A549 treated with DMSO at 1 μM for 4 hours (cell line): ENCODE measurements around the gene PNMA8B. TPM values are rescaled to one million over a fixed set of nuclear protein-coding genes. Genes with fewer than 3 reads are reported as not detected.

Source experiments
- total RNA-seq: library from RNA; stranded (reverse); fragments of 200-300 nt; extraction: Qiagen RNA extraction; gene quantifications from 5 replicates; pipeline ENCODE4 v1.2.3, GENCODE V29; 2022; ENCODE audit warnings: low read depth

The PNMA8B gene, protein sequence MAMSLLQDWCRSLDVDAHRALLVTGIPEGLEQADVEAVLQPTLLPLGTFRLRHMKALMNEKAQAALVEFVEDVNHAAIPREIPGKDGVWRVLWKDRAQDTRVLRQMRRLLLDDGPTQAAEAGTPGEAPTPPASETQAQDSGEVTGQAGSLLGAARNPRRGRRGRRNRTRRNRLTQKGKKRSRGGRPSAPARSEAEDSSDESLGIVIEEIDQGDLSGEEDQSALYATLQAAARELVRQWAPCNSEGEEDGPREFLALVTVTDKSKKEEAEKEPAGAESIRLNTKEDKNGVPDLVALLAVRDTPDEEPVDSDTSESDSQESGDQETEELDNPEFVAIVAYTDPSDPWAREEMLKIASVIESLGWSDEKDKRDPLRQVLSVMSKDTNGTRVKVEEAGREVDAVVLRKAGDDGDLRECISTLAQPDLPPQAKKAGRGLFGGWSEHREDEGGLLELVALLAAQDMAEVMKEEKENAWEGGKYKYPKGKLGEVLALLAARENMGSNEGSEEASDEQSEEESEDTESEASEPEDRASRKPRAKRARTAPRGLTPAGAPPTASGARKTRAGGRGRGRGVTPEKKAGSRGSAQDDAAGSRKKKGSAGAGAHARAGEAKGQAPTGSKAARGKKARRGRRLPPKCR
- total RNA-seq, result not detected in 5 replicates

DNA sequence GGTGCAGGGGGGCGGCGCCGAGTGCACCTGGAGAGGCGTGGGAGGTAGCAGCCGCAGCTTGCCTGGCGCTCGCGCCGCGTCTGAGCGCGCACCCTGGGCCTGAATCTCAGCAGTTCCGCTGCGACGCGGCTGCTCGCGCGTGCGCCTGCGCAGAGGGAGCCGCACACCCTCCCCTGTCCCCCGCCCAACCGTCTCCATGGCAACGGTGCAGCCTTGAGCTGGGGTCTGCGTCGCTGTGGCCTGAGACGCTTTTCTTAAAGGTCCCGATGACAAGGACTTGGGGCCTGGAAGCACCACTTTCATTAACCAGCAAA lies at the start of gene PNMA8B:
Gene PNMA8B, minus strand, starts transcription at position 82 of the 314 bp plus-strand sequence. CDS start 402 bp downstream, outside the sequence.

DNA sequence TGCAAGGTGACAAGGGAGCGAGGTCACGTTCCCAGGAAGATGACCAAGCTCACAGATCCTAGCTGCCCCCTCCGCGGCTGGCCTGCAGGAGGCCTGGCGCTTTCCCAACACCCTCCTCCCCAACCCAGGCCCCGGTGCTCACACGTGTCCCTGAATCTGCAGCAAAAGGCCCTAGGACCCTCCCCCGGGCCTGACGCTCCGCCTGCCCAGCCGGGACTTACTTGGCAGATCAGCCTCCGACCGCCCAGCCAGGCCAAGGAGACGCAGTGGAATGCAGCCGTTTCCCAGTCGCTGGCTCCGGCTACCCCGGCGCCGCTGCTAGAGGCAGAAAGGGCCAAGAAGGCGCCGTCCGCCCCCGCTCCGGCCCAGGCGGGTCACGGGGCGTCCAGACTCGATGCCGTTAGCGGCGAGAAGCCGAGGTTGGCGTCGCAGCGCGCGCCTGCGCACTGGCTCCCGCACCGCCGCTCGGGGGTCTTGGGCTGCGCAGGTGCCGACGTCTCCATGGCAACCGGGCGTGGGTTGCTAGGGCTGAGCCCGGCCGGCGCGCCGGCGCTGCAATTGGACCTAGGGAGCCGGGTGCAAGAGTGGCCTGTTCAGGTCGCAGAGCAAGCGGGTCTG lies 24.4 kb downstream of the PNMA8B start, which contains the start of gene PNMA8A:
Gene PNMA8A, minus strand, starts transcription at position 448 of the 618 bp plus-strand sequence. CDS start 528 bp downstream, outside the sequence.

Other genes starting within 250 kb of the PNMA8B start
- not detected in 5 replicates for gene HIF3A, start 198.8 kb downstream of the PNMA8B start, total RNA-seq
- gene PPP5C, start 148.8 kb downstream of the PNMA8B start, total RNA-seq, result 82.2 to 89.7 TPM (median 85.3 TPM) in 5 replicates
- gene CCDC8, start 82.3 kb downstream of the PNMA8B start, total RNA-seq, result not detected in 5 replicates
- not detected in 5 replicates for gene PNMA8C, start 66.9 kb downstream of the PNMA8B start, total RNA-seq
- 10.8 to 13.1 TPM (median 11.8 TPM) in 5 replicates for gene PNMA8A, start 24.3 kb downstream of the PNMA8B start, total RNA-seq
- 190 to 272 TPM (median 235 TPM) in 5 replicates for gene CALM3, start 105.5 kb upstream of the PNMA8B start, total RNA-seq
- gene PTGIR, start 129.2 kb upstream of the PNMA8B start, total RNA-seq, result 0.05 to 0.10 TPM (median 0.08 TPM) in 3 of 5 replicates, not detected in the others
- not detected in 5 replicates for gene GNG8, start 140.3 kb upstream of the PNMA8B start, total RNA-seq
- gene DACT3, start 165.3 kb upstream of the PNMA8B start, total RNA-seq, result 0.27 to 0.49 TPM (median 0.32 TPM) in 5 replicates
- gene PRKD2, start 221.2 kb upstream of the PNMA8B start, total RNA-seq, result 27.0 to 34.5 TPM (median 30.5 TPM) in 5 replicates